ELR (cell line): ENCODE results near the gene HILPDA.
"Not testable (repeated sequence)": the region's sequence is repeated elsewhere in the genome, so short reads cannot be mapped to it uniquely, and the experiment has no call there.

ENCODE experiments used
- DNase-seq: peaks from one replicate; pipeline ENCODE4 v3.0.0-alpha.2; 2015; ENCODE audit warnings: low read depth

HILPDA gene

GRCh38 chr7:128463345-128463744, 7.7 kb downstream of the HILPDA start:
- DNase-seq, result not testable (repeated sequence)

- not testable (repeated sequence) for DNase-seq
Observed at GRCh38 chr7:128463933-128464332, 8.3 kb downstream of the HILPDA start.

DNA sequence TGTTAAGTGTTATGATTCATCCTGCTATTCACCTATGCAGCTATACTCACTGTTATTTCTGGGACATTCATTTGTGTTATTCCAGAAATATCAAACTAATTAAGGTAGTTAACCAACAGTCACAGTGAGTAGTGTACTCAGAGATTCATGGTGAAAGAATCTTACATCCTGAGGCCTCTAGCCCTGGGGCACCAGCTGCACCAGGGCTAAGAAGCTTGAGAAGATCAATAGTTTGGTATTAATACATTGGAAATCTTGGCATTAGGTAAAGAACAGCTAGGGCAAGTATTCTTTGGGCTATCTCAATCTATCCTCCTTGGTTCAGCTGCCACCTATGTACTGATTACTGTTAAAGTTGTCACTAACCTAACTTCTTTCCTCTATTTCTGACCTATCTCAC, 11.2 kb downstream of the HILPDA start:
- not testable (repeated sequence) for DNase-seq

GRCh38 chr7:128476402-128477335, 21.0 kb downstream of the HILPDA start, which contains the start of gene METTL2B:
Gene METTL2B (plus strand): TSS chr7:128476748. CDS start chr7:128476766, 18 bp downstream.
- DNase-seq, result peak; percentile 96

GRCh38 chr7:128477336-128477690, 21.6 kb downstream of the HILPDA start:
- DNase-seq, result not testable (repeated sequence)

DNA sequence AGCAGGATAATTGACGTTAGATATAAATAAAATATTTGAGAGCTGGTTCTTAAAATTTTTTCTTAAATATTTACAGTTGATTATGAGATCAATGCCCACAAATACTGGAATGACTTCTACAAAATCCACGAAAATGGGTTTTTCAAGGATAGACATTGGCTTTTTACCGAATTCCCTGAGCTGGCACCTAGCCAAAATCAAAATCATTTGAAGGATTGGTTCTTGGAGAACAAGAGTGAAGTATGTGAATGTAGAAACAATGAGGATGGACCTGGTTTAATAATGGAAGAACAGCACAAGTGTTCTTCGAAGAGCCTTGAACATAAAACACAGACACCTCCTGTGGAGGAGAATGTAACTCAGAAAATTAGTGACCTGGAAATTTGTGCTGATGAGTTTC, 23.4 kb downstream of the HILPDA start:
- not testable (repeated sequence) for DNase-seq

DNA sequence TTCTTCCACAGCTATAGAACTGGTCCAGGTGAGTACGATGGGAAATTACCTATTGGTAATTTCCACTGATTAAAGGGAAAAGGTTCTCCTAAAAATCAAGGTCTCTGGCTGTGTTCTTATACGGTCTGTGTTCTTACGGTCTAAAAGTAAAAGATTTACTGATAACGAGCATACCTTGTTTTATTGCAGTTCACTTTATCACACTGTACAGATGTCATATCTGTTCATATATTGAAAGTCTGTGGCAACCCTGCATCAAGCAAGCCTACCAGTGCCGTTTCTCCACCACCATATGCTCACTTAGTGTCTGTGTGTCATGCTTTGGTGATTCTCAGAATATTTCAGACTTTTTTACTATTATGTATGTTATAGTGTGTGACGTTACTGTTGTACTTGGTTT, 32.5 kb downstream of the HILPDA start:
- not testable (repeated sequence) for DNase-seq

- no peak for DNase-seq
Observed at GRCh38 chr7:128497405-128497804, 41.7 kb downstream of the HILPDA start.

GRCh38 chr7:128505416-128505815, 49.7 kb downstream of the HILPDA start:
- DNase-seq, result not testable (repeated sequence)

DNA sequence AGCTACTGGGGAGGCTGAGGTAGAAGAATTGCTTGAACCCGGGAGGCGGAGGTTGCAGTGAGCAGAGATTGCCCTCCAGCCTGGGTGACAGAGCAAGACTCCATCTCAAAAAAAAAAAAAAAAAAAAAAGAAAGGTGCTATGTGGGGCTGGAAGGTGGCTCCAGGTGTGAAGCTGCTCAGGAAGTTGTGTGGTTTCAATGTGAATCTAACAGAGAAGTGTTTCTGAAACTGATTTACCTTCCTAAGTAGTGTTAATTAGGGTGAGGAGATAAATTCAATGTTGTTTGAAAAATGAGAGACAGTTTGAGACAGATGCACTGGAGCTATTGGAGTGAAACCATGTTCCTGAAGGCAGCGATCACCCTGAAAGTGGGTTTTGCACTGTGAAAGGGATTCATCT, 51.1 kb downstream of the HILPDA start:
- not testable (repeated sequence) for DNase-seq

DNA sequence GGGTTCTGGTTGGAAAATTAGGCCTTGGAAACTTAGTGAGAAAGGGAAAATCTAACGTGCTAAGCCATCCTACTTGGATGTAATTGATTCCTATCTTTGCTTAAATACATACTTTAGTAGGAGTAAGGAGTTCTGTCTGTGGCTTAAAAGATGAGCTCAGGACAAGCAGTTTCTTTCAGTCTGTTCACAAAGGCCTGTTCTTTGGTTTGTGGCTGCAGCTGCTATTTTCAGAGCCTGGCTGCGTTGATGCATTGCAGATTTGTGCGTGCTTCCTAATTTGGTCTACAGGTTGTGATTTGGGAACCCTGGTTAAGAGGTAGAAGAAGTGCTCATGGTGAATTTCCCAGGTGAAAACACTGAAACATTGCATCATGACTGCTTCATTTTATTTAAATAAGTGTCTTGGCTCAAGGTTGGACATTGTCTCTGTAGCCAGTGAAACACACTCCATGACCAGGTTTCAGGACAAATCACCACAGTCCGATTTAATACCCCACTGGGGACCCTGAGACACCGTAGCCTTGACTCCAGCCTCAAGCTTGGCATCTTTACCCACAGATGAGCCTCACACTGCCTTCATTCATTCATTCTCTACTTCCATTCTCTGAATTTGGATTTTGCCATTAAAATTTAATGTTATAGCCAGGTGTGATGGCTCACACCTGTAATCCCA, 51.8 kb downstream of the HILPDA start:
- DNase-seq, result not testable (repeated sequence)
